HepG2 (cell line): ENCODE results near the gene HOXA7. TPM values are rescaled to one million over a fixed set of nuclear protein-coding genes. Genes with fewer than 3 reads are reported as not detected.

Source experiments
- ATAC-seq: fragments of 200-7000 bp; cut with Tn5 transposase; 3 replicates; pipeline ENCODE4 v1.9.1; 2020; ENCODE audit warnings: mild to moderate bottlenecking, moderate library complexity
- BruUV-seq: library from RNA; stranded (reverse); fragments of 400-500 nt; replicated peaks from 2 replicates; lab custom pipeline; 2021; lab: Mats Ljungman, UMichigan
- CTCF ChIA-PET: fragments of 300-600 bp; formaldehyde crosslinking; extraction: SDS; loops from one replicate; lab custom pipeline; 2021; ENCODE audit warnings: low total read pairs, inconsistent platforms, low intra/inter-chr PET ratio; lab: Yijun Ruan, JAX
- POLR2A ChIA-PET: fragments of 350-600 bp; sonication (Branson Sonifier 250); formaldehyde crosslinking; loops from one replicate; lab custom pipeline; 2020; ENCODE audit warnings: antibody characterized with exemption, inconsistent platforms; lab: Yijun Ruan, JAX
- DNase-seq: peaks from one replicate; pipeline ENCODE4 v3.0.0-alpha.2; 2015; ENCODE audit warnings: low spot score
- FAIRE-seq: peaks from 3 replicates; lab custom pipeline; 2011; peaks lifted over from hg19 to GRCh38; lab: Jason Lieb, UNC
- H2AFZ ChIP-seq: one replicate; pipeline ENCODE4 v1.6.1; 2011; ENCODE audit warnings: low read length, inconsistent platforms
- H3K27ac ChIP-seq: fragments of 300-600 bp; 3 replicates; pipeline ENCODE4 v1.8.0; 2011; ENCODE audit warnings: mixed run types, mild to moderate bottlenecking, mixed read lengths, low read length, inconsistent platforms; ENCODE audit not compliant: insufficient read depth; ENCODE audit errors: extremely low read length
- H3K27me3 ChIP-seq, 2 experiments: fragments of 200-600 bp in 1 of 2; 2 replicates in 1 of 2; 3 replicates in 1 of 2; pipeline versions ENCODE4 v1.6.0 to v1.8.0; 2011; ENCODE audit warnings: low read length in 2 of 2, mild to moderate bottlenecking in 2 of 2, moderate library complexity in 2 of 2, inconsistent platforms in 1 of 2; ENCODE audit not compliant: insufficient read depth in 2 of 2, control insufficient read depth in 1 of 2
- H3K36me3 ChIP-seq, 2 experiments: fragments of 200-600 bp in 1 of 2; replicated peaks in 1 of 2; 2 replicates in 1 of 2; 3 replicates in 1 of 2; pipeline versions ENCODE4 v1.5.1 to v1.8.0; 2011; ENCODE audit warnings: low read length in 2 of 2, inconsistent platforms in 1 of 2; ENCODE audit not compliant: insufficient read depth in 2 of 2, control insufficient read depth in 1 of 2
- H3K4me1 ChIP-seq: 2 replicates; pipeline ENCODE4 v1.5.1; 2012; ENCODE audit warnings: low read length, inconsistent platforms; ENCODE audit not compliant: insufficient read depth
- H3K4me2 ChIP-seq: 2 replicates; pipeline ENCODE4 v1.6.0; 2011; ENCODE audit warnings: low read depth, low read length, inconsistent platforms
- H3K4me3 ChIP-seq, 3 experiments: fragments of 200-600 bp in 1 of 3; sonication (generic), shearing (Covaris generic) in 1 of 3; replicated peaks in 1 of 3; 2 replicates each; pipeline ENCODE4 v1.5.1; 2011 to 2016; ENCODE audit warnings: low read length in 3 of 3, inconsistent platforms in 2 of 3, low read depth in 2 of 3, mild to moderate bottlenecking in 2 of 3, control low read depth in 1 of 3, mixed read lengths in 1 of 3; ENCODE audit not compliant: insufficient read depth in 1 of 3
- H3K79me2 ChIP-seq: one replicate; pipeline ENCODE4 v1.6.1; 2011; ENCODE audit warnings: low read length, inconsistent platforms; ENCODE audit not compliant: insufficient read depth
- H3K9ac ChIP-seq: 2 replicates; pipeline ENCODE4 v1.6.0; 2011; ENCODE audit warnings: mild to moderate bottlenecking, low read depth, low read length, inconsistent platforms; ENCODE audit not compliant: insufficient read depth
- H3K9me3 ChIP-seq: 2 replicates; pipeline ENCODE4 v1.5.1; 2012; ENCODE audit warnings: mild to moderate bottlenecking, low read length
- H4K20me1 ChIP-seq: 2 replicates; pipeline ENCODE4 v1.6.0; 2011; ENCODE audit warnings: inconsistent platforms, mild to moderate bottlenecking, low read length, moderate library complexity; ENCODE audit not compliant: insufficient read depth
- ATRX ChIP-seq: sonication (generic); formaldehyde crosslinking; IDR thresholded peaks from 2 replicates; pipeline ENCODE4 v1.4.0; 2020; ENCODE audit warnings: missing genetic modification reagents, borderline replicate concordance
- BHLHE40 ChIP-seq: IDR thresholded peaks from 2 replicates; pipeline ENCODE4 v1.6.1; 2011; ENCODE audit warnings: low read length, improper control_type of control experiment
- GABPA ChIP-seq, 2 experiments: IDR thresholded peaks; 2 replicates each; pipeline ENCODE4 v1.6.1; 2011 to 2016; ENCODE audit warnings: low read depth in 2 of 2, low read length in 1 of 2, missing biosample characterization in 1 of 2, missing genetic modification characterization in 1 of 2
- HDAC1 ChIP-seq: sonication (generic); formaldehyde crosslinking; IDR thresholded peaks from 2 replicates; pipeline ENCODE4 v1.5.1; 2020; ENCODE audit warnings: mild to moderate bottlenecking, missing genetic modification reagents
- HMG20A ChIP-seq: IDR thresholded peaks from 2 replicates; pipeline ENCODE4 v1.6.1; 2016; ENCODE audit warnings: borderline replicate concordance
- ISL2 ChIP-seq: sonication (generic); formaldehyde crosslinking; IDR thresholded peaks from 2 replicates; pipeline ENCODE4 v1.5.0; 2020; ENCODE audit warnings: missing genetic modification reagents
- MEF2D ChIP-seq: sonication (generic); formaldehyde crosslinking; IDR thresholded peaks from 2 replicates; pipeline ENCODE4 v1.5.1; 2020; ENCODE audit warnings: mild to moderate bottlenecking, missing genetic modification reagents
- MNT ChIP-seq: fragments of 450-650 bp; IDR thresholded peaks from 2 replicates; pipeline ENCODE4 v1.6.1; 2016
- NR2F1 ChIP-seq, 2 experiments: fragments of 450-650 bp in 1 of 2; formaldehyde crosslinking in 1 of 2; IDR thresholded peaks; 2 replicates each; pipeline versions ENCODE4 v1.5.0 to v1.6.1; 2016 to 2020; ENCODE audit warnings: mild to moderate bottlenecking in 1 of 2, missing compliant biosample characterization in 1 of 2, missing genetic modification reagents in 1 of 2, moderate library complexity in 1 of 2
- U2AF1 ChIP-seq: fragments of 200-400 bp; formaldehyde crosslinking; optimal IDR thresholded peaks from 2 replicates; pipeline ENCODE3; 2017; ENCODE audit warnings: mild to moderate bottlenecking, low read depth, low read length
- ZNF224 ChIP-seq: sonication (generic); formaldehyde crosslinking; IDR thresholded peaks from 2 replicates; pipeline ENCODE4 v1.5.0; 2020; ENCODE audit warnings: mild to moderate bottlenecking, missing genetic modification reagents
- ZNF354B ChIP-seq: sonication (generic); formaldehyde crosslinking; IDR thresholded peaks from 2 replicates; pipeline ENCODE4 v1.8.0; 2022; ENCODE audit warnings: mild to moderate bottlenecking, missing genetic modification reagents
- ZNF552 ChIP-seq: sonication (generic); formaldehyde crosslinking; IDR thresholded peaks from 2 replicates; pipeline ENCODE4 v1.9.0; 2022; ENCODE audit warnings: missing genetic modification reagents, mild to moderate bottlenecking, borderline replicate concordance
- ZNF891 ChIP-seq: sonication (generic); formaldehyde crosslinking; IDR thresholded peaks from 2 replicates; pipeline ENCODE4 v1.5.0; 2020; ENCODE audit warnings: mild to moderate bottlenecking, missing genetic modification reagents
- WGBS: methylation state at CpG from one replicate; pipeline ENCODE4 v1.1.6; 2017; ENCODE audit warnings: low lambda C conversion rate; 5-methylcytosine and 5-hydroxymethylcytosine counted together
- in situ Hi-C: cut with HindIII; loops from 2 replicates; pipeline ENCODE4 v1.10.0; 2017; ENCODE audit warnings: low pct_unique_long_range_greater_than_20kb; ENCODE audit not compliant: extremely low pct_ligation_motif_present
- intact Hi-C: fragments of 100-400 bp; cut with micrococcal nuclease; formaldehyde crosslinking; loops from one replicate; pipeline ENCODE4 v1.10.0; 2022; ENCODE audit not compliant: unreplicated experiment
- polyA plus RNA-seq, 8 experiments: library from polyadenylated mRNA; depleted of rRNA in 3 of 8; stranded (reverse) in 7 of 8; unstranded in 1 of 8; fragments of >200 nt; fragmentation: Illumina TruSeq in 4 of 8; extraction: Trizol in 4 of 8; gene quantifications; 2 replicates each; pipeline versions ENCODE4 v1.2.1 to v1.2.3, GENCODE V29; 2011 to 2016; ENCODE audit warnings: low read depth in 4 of 8, missing spikeins in 1 of 8, mixed read lengths in 1 of 8; ENCODE audit not compliant: insufficient read depth in 1 of 8
- total RNA-seq, 5 experiments: library from RNA; depleted of rRNA; stranded (reverse); fragments of >200 nt; fragmentation: Illumina TruSeq; extraction: Trizol; gene quantifications; 2 replicates each; pipeline ENCODE4 v1.2.3, GENCODE V29; 2016; ENCODE audit warnings: low read depth in 1 of 5
- TF ChIP-seq, protein P1 (sequence below): sonication (generic); formaldehyde crosslinking; IDR thresholded peaks from 2 replicates; pipeline ENCODE4 v1.5.1; 2020; ENCODE audit warnings: mild to moderate bottlenecking, missing genetic modification reagents, borderline replicate concordance
- TF ChIP-seq, protein P2 (sequence below): sonication (generic); formaldehyde crosslinking; conservative IDR thresholded peaks from 2 replicates; pipeline ENCODE4 v1.4.0; 2020; ENCODE audit warnings: missing genetic modification reagents
- TF ChIP-seq, protein P3 (sequence below): sonication (generic); formaldehyde crosslinking; IDR thresholded peaks from 2 replicates; pipeline ENCODE4 v1.4.0; 2020; ENCODE audit warnings: missing genetic modification reagents

Gene HOXA7
- total and polyA plus RNA-seq, 2 of the 13 experiments (the other 11 are each of a cell fraction or from before 2014, with no cell fraction given) = 0.05 TPM; not detected in 1

DNA sequence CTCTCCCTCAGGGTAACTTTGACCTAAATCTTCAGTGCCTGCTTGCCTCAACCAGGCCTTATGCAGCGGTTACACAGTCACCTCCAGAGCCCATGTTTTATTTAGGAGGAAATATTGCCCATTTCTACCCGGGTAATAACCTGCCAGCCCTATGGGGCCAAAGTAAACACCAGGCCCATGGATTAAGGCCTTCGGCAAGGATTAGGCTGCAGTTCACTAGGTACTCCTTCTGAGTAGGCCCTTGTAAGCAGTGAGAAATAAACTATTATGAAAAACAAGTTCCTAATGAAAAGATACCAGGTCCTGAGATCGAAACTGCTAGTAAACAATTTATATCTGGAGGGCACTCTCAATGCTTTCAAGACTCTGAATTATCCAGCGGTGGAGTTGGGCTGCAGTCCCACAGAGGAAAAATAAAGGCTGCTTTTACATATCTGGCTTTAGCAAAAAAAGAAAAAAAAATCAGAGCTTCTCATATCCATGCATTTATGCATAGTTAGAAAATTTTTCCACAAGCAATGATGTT, 21.4 kb upstream of the HOXA7 start:
- CTCF ChIA-PET = no interaction called here
- no peak overlapping the region for H3K4me2 ChIP-seq
- H3K79me2 ChIP-seq = no peaks in the 10 kb centered on the region
- TF ChIP-seq GABPA (IDR thresholded peaks at IDR 0.05; ENCODE audit: low read depth, low read length) (no peak), GABPA (CRISPR knock-in tag; IDR thresholded peaks at IDR 0.05; ENCODE audit: low read depth) (no peak), BHLHE40 (no peak), HDAC1 (CRISPR knock-in tag) (no peak), ZNF891 (CRISPR knock-in tag) (no peak), NR2F1 (CRISPR knock-in tag; IDR thresholded peaks at IDR 0.05) (no peak), ATRX (no peak), ZNF224 (CRISPR knock-in tag) (no peak), ISL2 (CRISPR knock-in tag) (no peak), MEF2D (CRISPR knock-in tag) (no peak), ZNF552 (CRISPR knock-in tag) (no peak), HMG20A (CRISPR knock-in tag) (no peak), U2AF1 (no peak), ZNF354B (CRISPR knock-in tag) (no peak), MNT (no peak)
- TF ChIP-seq, protein P1, sequence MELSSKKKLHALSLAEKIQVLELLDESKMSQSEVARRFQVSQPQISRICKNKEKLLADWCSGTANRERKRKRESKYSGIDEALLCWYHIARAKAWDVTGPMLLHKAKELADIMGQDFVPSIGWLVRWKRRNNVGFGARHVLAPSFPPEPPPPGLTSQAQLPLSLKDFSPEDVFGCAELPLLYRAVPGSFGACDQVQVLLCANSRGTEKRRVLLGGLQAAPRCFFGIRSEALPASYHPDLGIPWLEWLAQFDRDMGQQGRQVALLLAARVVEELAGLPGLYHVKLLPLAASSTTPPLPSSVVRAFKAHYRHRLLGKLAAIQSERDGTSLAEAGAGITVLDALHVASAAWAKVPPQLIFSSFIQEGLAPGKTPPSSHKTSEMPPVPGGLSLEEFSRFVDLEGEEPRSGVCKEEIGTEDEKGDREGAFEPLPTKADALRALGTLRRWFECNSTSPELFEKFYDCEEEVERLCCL (CRISPR knock-in tag) = no peak
- TF ChIP-seq, protein P2, sequence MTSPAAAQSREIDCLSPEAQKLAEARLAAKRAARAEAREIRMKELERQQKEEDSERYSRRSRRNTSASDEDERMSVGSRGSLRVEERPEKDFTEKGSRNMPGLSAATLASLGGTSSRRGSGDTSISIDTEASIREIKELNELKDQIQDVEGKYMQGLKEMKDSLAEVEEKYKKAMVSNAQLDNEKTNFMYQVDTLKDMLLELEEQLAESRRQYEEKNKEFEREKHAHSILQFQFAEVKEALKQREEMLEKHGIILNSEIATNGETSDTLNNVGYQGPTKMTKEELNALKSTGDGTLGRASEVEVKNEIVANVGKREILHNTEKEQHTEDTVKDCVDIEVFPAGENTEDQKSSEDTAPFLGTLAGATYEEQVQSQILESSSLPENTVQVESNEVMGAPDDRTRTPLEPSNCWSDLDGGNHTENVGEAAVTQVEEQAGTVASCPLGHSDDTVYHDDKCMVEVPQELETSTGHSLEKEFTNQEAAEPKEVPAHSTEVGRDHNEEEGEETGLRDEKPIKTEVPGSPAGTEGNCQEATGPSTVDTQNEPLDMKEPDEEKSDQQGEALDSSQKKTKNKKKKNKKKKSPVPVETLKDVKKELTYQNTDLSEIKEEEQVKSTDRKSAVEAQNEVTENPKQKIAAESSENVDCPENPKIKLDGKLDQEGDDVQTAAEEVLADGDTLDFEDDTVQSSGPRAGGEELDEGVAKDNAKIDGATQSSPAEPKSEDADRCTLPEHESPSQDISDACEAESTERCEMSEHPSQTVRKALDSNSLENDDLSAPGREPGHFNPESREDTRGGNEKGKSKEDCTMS (CRISPR knock-in tag) = no peak
- TF ChIP-seq, protein P3, sequence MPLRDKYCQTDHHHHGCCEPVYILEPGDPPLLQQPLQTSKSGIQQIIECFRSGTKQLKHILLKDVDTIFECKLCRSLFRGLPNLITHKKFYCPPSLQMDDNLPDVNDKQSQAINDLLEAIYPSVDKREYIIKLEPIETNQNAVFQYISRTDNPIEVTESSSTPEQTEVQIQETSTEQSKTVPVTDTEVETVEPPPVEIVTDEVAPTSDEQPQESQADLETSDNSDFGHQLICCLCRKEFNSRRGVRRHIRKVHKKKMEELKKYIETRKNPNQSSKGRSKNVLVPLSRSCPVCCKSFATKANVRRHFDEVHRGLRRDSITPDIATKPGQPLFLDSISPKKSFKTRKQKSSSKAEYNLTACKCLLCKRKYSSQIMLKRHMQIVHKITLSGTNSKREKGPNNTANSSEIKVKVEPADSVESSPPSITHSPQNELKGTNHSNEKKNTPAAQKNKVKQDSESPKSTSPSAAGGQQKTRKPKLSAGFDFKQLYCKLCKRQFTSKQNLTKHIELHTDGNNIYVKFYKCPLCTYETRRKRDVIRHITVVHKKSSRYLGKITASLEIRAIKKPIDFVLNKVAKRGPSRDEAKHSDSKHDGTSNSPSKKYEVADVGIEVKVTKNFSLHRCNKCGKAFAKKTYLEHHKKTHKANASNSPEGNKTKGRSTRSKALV = no peak

More for the DNA sequence above, 21.4 kb upstream of the HOXA7 start:
- Histone ChIP-seq H2AFZ (no peak overlapping the region), H3K27me3 (peaks cover 6 to 77% of the 10 kb centered on the region in 2 experiments), H3K27ac (no peak overlapping the region), H3K9me3 (no peaks in the 10 kb centered on the region), H3K9ac (no peak overlapping the region), H3K4me3 (no peak overlapping the region), H3K36me3 (no peaks in the 10 kb centered on the region), H4K20me1 (no peaks in the 10 kb centered on the region), H3K4me1 (peaks cover 19% of the 10 kb centered on the region)
- POLR2A ChIA-PET = no interaction called here
- intact Hi-C loops (no loop called here), in situ Hi-C loops (no loop called here)
- 33% methylated on average over 5 of the region's 5 CpGs for WGBS
- FAIRE-seq = no peak
- BruUV-seq = no TSS peak
- no peak for DNase-seq
- ATAC-seq = no peak
